ENCODE data around the gene PRPSAP2.

PRPSAP2 gene

GRCh38 chr17:18963126-18964017, 105.4 kb downstream of the PRPSAP2 start:
- no peak for DNase-seq
- H3K4me1 ChIP-seq (ENCODE audit: control insufficient read depth, insufficient read depth, low read depth, low read length) = peaks cover 52% of the 10 kb centered on the region
- peak overlapping the region; percentile 36 for H2AK5ac ChIP-seq (ENCODE audit: low read length, severe bottlenecking)
- H3K27me3 ChIP-seq (ENCODE audit: control insufficient read depth in 1 of 2, insufficient read depth in 1 of 2, low read length in 2 of 2) = peaks cover 0 to 3% of the 10 kb centered on the region in 2 experiments
- WGBS = 86% methylated on average over 23 of the region's 23 CpGs
- no peak overlapping the region for H2BK15ac ChIP-seq (ENCODE audit: low read depth, poor library complexity, severe bottlenecking)
- H4K8ac ChIP-seq (ENCODE audit: low read length) = peak overlapping the region; percentile 57
- no peaks in the 10 kb centered on the region for H3K9me3 ChIP-seq (ENCODE audit: control insufficient read depth, low read length)
- H2BK12ac ChIP-seq (ENCODE audit: low read length in 2 of 2) = peak overlapping the region in 1 of 2 experiments; percentile 24
- peak overlapping the region; percentile 13 for H3K9ac ChIP-seq (ENCODE audit: low read length)
- no peak overlapping the region for H3K23ac ChIP-seq (ENCODE audit: low read length in 2 of 2)
- peak overlapping the region; percentile 18 to 21 for H3K18ac ChIP-seq (ENCODE audit: low read depth in 1 of 2, low read length in 2 of 2)
- no peak overlapping the region for H3K4ac ChIP-seq (ENCODE audit: low read depth in 1 of 2, low read length in 2 of 2)
- no peak overlapping the region for H2BK120ac ChIP-seq (ENCODE audit: low read depth, low read length)
- H3K36me3 ChIP-seq (ENCODE audit: control insufficient read depth in 1 of 2, insufficient read depth in 2 of 2, low read depth in 1 of 2, low read length in 2 of 2) = peaks cover 0 to 4% of the 10 kb centered on the region in 2 experiments
- H3K4me2 ChIP-seq (ENCODE audit: low read length, poor library complexity, severe bottlenecking) = no peak overlapping the region
- H3K14ac ChIP-seq (ENCODE audit: low read length in 2 of 2) = no peak overlapping the region
- peak overlapping the region; percentile 49 for H2AFZ ChIP-seq (ENCODE audit: low read depth, low read length)
- no peak overlapping the region for H3K27ac ChIP-seq (ENCODE audit: low read length, poor library complexity, severe bottlenecking)
- no peak overlapping the region for H2BK5ac ChIP-seq (ENCODE audit: low read depth, low read length, poor library complexity, severe bottlenecking)
- H4K91ac ChIP-seq (ENCODE audit: low read length) = peak overlapping the region; percentile 61
- no peaks in the 10 kb centered on the region for H3K79me1 ChIP-seq (replicated peaks; ENCODE audit: low read length, poor library complexity, severe bottlenecking)
- no peak overlapping the region for H3K4me3 ChIP-seq (ENCODE audit: insufficient read depth in 1 of 2, low read depth in 1 of 2, low read length in 2 of 2)

DNA sequence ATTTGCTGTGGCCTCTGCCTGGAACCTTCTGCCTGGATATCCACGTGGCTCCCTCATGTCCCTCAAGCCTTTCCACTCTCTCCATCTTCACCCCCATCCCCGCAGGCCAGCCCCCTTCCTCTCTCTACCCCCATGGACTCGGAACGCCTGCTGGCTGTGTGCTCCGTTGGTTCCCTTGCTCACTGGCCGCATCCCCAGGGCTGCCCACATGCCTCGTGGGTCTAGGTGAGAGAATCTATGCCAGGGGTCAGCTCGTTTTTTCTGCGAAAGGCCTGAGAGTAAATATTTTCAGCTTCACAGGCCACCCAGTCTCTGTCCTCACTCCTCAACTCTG, 106.1 kb downstream of the PRPSAP2 start:
- H2BK5ac ChIP-seq (ENCODE audit: low read depth, low read length, poor library complexity, severe bottlenecking) = no peak overlapping the region
- peaks cover 52% of the 10 kb centered on the region for H3K4me1 ChIP-seq (ENCODE audit: control insufficient read depth, insufficient read depth, low read depth, low read length)
- H3K4me2 ChIP-seq (ENCODE audit: low read length, poor library complexity, severe bottlenecking) = no peak overlapping the region

DNA sequence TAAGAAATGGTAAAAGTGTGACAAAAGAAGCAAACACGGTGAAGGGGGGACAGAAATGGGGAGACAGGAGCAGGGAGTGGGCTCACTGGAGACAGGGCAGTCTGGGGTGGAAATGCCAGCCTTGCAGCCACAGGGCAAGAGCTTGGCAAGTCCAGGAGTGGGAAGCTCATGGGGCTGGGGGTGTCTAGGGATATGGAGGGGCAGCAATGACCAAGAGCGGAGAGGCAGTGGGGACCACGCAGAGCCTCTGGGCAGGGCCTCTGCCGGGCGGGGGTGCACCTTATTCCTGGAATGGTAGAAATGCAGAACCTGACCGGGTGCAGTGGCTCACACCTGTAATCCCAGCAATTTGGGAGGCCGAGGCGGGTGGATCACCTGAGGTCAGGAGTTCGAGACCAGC, 106.6 kb downstream of the PRPSAP2 start:
- H2AK5ac ChIP-seq (ENCODE audit: low read length, severe bottlenecking) = no peak overlapping the region
- H3K14ac ChIP-seq (ENCODE audit: low read length in 2 of 2) = no peak overlapping the region
- H2BK12ac ChIP-seq (ENCODE audit: low read length in 2 of 2) = no peak overlapping the region
- H3K9me3 ChIP-seq (ENCODE audit: control insufficient read depth, low read length) = no peaks in the 10 kb centered on the region
- no peaks in the 10 kb centered on the region for H3K27me3 ChIP-seq (ENCODE audit: control insufficient read depth in 1 of 2, insufficient read depth in 1 of 2, low read length in 2 of 2)
- H4K91ac ChIP-seq (ENCODE audit: low read length) = no peak overlapping the region
- H3K9ac ChIP-seq (ENCODE audit: low read length) = no peak overlapping the region
- no peak overlapping the region for H3K4ac ChIP-seq (ENCODE audit: low read depth in 1 of 2, low read length in 2 of 2)
- 94% methylated on average over 9 of the region's 9 CpGs for WGBS
- H3K4me3 ChIP-seq (ENCODE audit: insufficient read depth in 1 of 2, low read depth in 1 of 2, low read length in 2 of 2) = no peak overlapping the region
- H2AFZ ChIP-seq (ENCODE audit: low read depth, low read length) = no peak overlapping the region
- H4K8ac ChIP-seq (ENCODE audit: low read length) = no peak overlapping the region
- peaks cover 3% of the 10 kb centered on the region for H3K79me1 ChIP-seq (replicated peaks; ENCODE audit: low read length, poor library complexity, severe bottlenecking)
- peaks cover 0 to 16% of the 10 kb centered on the region in 2 experiments for H3K36me3 ChIP-seq (ENCODE audit: control insufficient read depth in 1 of 2, insufficient read depth in 2 of 2, low read depth in 1 of 2, low read length in 2 of 2)
- peaks cover 52% of the 10 kb centered on the region for H3K4me1 ChIP-seq (ENCODE audit: control insufficient read depth, insufficient read depth, low read depth, low read length)
- no peak overlapping the region for H2BK120ac ChIP-seq (ENCODE audit: low read depth, low read length)
- DNase-seq = no peak
- H2BK5ac ChIP-seq (ENCODE audit: low read depth, low read length, poor library complexity, severe bottlenecking) = no peak overlapping the region
- H3K4me2 ChIP-seq (ENCODE audit: low read length, poor library complexity, severe bottlenecking) = no peak overlapping the region
- no peak overlapping the region for H3K27ac ChIP-seq (ENCODE audit: low read length, poor library complexity, severe bottlenecking)
- no peak overlapping the region for H3K18ac ChIP-seq (ENCODE audit: low read depth in 1 of 2, low read length in 2 of 2)
- H2BK15ac ChIP-seq (ENCODE audit: low read depth, poor library complexity, severe bottlenecking) = no peak overlapping the region
- no peak overlapping the region for H3K23ac ChIP-seq (ENCODE audit: low read length in 2 of 2)

More for the DNA sequence above, 106.1 kb downstream of the PRPSAP2 start:
- no peak overlapping the region for H2BK15ac ChIP-seq (ENCODE audit: low read depth, poor library complexity, severe bottlenecking)
- no peaks in the 10 kb centered on the region for H3K27me3 ChIP-seq (ENCODE audit: control insufficient read depth in 1 of 2, insufficient read depth in 1 of 2, low read length in 2 of 2)
- no peak overlapping the region for H3K23ac ChIP-seq (ENCODE audit: low read length in 2 of 2)
- H2BK120ac ChIP-seq (ENCODE audit: low read depth, low read length) = no peak overlapping the region
- no peak overlapping the region for H4K8ac ChIP-seq (ENCODE audit: low read length)
- no peak overlapping the region for H3K4ac ChIP-seq (ENCODE audit: low read depth in 1 of 2, low read length in 2 of 2)
- WGBS = 97% methylated on average over 9 of the region's 9 CpGs
- no peak overlapping the region for H4K91ac ChIP-seq (ENCODE audit: low read length)
- no peak overlapping the region for H2BK12ac ChIP-seq (ENCODE audit: low read length in 2 of 2)
- no peak overlapping the region for H3K9ac ChIP-seq (ENCODE audit: low read length)
- peak overlapping the region in 1 of 2 experiments; percentile 21 for H3K18ac ChIP-seq (ENCODE audit: low read depth in 1 of 2, low read length in 2 of 2)
- H3K14ac ChIP-seq (ENCODE audit: low read length in 2 of 2) = peak overlapping the region in 1 of 2 experiments; percentile 92
- no peak overlapping the region for H2AK5ac ChIP-seq (ENCODE audit: low read length, severe bottlenecking)
- no peak overlapping the region for H3K4me3 ChIP-seq (ENCODE audit: insufficient read depth in 1 of 2, low read depth in 1 of 2, low read length in 2 of 2)
- no peak overlapping the region for H3K27ac ChIP-seq (ENCODE audit: low read length, poor library complexity, severe bottlenecking)
- H3K9me3 ChIP-seq (ENCODE audit: control insufficient read depth, low read length) = no peaks in the 10 kb centered on the region
- peaks cover 0 to 10% of the 10 kb centered on the region in 2 experiments for H3K36me3 ChIP-seq (ENCODE audit: control insufficient read depth in 1 of 2, insufficient read depth in 2 of 2, low read depth in 1 of 2, low read length in 2 of 2)
- no peaks in the 10 kb centered on the region for H3K79me1 ChIP-seq (replicated peaks; ENCODE audit: low read length, poor library complexity, severe bottlenecking)
- no peak overlapping the region for H2AFZ ChIP-seq (ENCODE audit: low read depth, low read length)
- no peak for DNase-seq

DNA sequence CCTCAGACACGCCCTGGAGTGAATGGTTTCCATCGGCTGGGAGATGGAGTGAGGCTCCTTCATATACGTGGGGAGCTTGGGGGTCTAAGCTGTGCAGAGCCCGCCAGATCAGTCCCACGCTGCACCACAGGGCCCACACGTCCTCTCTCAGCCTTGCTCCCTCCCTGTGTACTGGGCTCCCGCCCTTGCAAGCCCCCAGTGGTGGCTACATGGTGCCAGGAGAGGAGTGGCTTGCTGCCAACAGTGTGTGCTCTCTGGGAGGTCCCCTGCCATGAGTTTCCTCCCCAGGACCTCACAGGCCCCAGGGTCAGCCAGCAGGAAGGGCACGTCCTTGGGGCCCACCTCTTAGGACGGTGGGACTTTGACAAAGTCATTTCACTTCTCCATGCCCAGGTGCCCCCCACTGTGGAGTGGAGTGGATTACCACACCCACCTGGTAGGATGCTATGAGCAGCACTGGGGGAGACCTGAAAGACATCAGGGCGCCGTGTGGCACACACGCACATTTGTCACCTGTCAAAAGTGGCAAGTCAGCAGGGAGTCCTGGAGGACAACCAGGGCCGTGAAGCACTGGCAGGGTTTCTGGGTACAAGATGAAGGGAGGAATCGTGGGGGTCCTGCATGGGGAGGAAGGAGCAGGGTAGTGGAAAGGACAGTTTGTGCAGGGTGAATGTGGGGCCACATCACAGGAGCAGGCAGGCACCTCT, 107.8 kb downstream of the PRPSAP2 start:
- H3K18ac ChIP-seq (ENCODE audit: low read depth in 1 of 2, low read length in 2 of 2) = no peak overlapping the region
- peaks cover 4% of the 10 kb centered on the region for H3K79me1 ChIP-seq (replicated peaks; ENCODE audit: low read length, poor library complexity, severe bottlenecking)
- peak overlapping the region; percentile 37 for H2BK15ac ChIP-seq (ENCODE audit: low read depth, poor library complexity, severe bottlenecking)
- H3K9me3 ChIP-seq (ENCODE audit: control insufficient read depth, low read length) = no peaks in the 10 kb centered on the region
- H2BK12ac ChIP-seq (ENCODE audit: low read length in 2 of 2) = peak overlapping the region in 1 of 2 experiments; percentile 8
- H2BK5ac ChIP-seq (ENCODE audit: low read depth, low read length, poor library complexity, severe bottlenecking) = no peak overlapping the region
- H3K27ac ChIP-seq (ENCODE audit: low read length, poor library complexity, severe bottlenecking) = no peak overlapping the region
- peaks cover 51% of the 10 kb centered on the region for H3K4me1 ChIP-seq (ENCODE audit: control insufficient read depth, insufficient read depth, low read depth, low read length)
- H4K91ac ChIP-seq (ENCODE audit: low read length) = no peak overlapping the region
- H3K14ac ChIP-seq (ENCODE audit: low read length in 2 of 2) = no peak overlapping the region
- no peak overlapping the region for H2BK120ac ChIP-seq (ENCODE audit: low read depth, low read length)
- H3K23ac ChIP-seq (ENCODE audit: low read length in 2 of 2) = no peak overlapping the region
- no peak overlapping the region for H3K4me3 ChIP-seq (ENCODE audit: insufficient read depth in 1 of 2, low read depth in 1 of 2, low read length in 2 of 2)
- no peak overlapping the region for H3K9ac ChIP-seq (ENCODE audit: low read length)
- H3K4me2 ChIP-seq (ENCODE audit: low read length, poor library complexity, severe bottlenecking) = no peak overlapping the region
- H3K36me3 ChIP-seq (ENCODE audit: control insufficient read depth in 1 of 2, insufficient read depth in 2 of 2, low read depth in 1 of 2, low read length in 2 of 2) = peaks cover under 1 to 24% of the 10 kb centered on the region in 2 experiments
- H2AK5ac ChIP-seq (ENCODE audit: low read length, severe bottlenecking) = no peak overlapping the region
- no peak for DNase-seq
- WGBS = 89% methylated on average over 14 of the region's 14 CpGs
- no peak overlapping the region for H4K8ac ChIP-seq (ENCODE audit: low read length)
- no peak overlapping the region for H3K4ac ChIP-seq (ENCODE audit: low read depth in 1 of 2, low read length in 2 of 2)
- no peaks in the 10 kb centered on the region for H3K27me3 ChIP-seq (ENCODE audit: control insufficient read depth in 1 of 2, insufficient read depth in 1 of 2, low read length in 2 of 2)
- H2AFZ ChIP-seq (ENCODE audit: low read depth, low read length) = no peak overlapping the region

Measured in mesenchymal stem cell (in vitro differentiated cells and primary cell).